ENCODE measurements around the gene TNS2.
"Not testable (repeated sequence)": the region's sequence is repeated elsewhere in the genome, so short reads cannot be mapped to it uniquely, and the experiment has no call there.

The TNS2 gene

DNA sequence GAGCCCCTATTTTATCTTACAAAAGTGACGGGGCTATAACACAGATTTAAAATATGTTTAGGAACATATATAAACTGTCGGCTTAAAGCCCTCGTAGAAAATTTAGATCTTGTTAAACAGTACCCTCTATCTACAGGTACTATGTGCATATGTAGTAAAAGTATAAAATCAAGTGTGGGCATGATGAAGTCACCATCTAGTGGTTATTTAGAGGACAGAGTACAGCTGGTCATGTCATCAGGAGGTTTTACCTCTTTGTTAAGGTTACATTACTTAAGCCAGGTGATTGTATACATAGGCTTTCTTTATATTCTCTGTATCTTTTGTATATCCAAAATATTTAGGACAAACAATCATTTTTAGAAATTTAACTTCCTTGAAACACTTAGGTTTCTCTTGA is 18.2 kb upstream of the TNS2 start:
- TF ChIP-seq, protein P1, sequence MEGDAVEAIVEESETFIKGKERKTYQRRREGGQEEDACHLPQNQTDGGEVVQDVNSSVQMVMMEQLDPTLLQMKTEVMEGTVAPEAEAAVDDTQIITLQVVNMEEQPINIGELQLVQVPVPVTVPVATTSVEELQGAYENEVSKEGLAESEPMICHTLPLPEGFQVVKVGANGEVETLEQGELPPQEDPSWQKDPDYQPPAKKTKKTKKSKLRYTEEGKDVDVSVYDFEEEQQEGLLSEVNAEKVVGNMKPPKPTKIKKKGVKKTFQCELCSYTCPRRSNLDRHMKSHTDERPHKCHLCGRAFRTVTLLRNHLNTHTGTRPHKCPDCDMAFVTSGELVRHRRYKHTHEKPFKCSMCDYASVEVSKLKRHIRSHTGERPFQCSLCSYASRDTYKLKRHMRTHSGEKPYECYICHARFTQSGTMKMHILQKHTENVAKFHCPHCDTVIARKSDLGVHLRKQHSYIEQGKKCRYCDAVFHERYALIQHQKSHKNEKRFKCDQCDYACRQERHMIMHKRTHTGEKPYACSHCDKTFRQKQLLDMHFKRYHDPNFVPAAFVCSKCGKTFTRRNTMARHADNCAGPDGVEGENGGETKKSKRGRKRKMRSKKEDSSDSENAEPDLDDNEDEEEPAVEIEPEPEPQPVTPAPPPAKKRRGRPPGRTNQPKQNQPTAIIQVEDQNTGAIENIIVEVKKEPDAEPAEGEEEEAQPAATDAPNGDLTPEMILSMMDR (IDR thresholded peaks at IDR 0.05; ENCODE audit: low read depth, low read length): no peak
- no peak for DNase-seq (ENCODE audit: extremely low read depth, low read depth)

DNA sequence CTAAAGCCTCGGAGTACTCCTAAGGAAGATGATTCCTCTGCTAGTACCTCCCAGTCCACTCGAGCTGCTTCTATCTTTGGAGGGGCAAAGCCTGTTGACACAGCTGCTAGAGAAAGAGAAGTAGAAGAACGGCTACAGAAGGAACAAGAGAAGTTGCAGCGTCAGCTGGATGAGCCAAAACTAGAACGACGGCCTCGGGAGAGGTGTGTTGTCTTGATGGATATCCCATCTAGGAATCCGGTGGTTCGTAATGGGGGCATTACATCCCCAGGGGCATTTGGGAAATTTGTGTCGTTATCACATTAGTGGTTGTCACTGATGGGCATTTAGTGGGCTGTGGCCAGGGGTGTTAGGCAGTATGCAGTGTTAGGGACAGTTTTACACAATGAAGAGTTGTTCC is 16.0 kb upstream of the TNS2 start:
- not testable (repeated sequence) for DNase-seq (ENCODE audit: extremely low read depth, low read depth)

DNA sequence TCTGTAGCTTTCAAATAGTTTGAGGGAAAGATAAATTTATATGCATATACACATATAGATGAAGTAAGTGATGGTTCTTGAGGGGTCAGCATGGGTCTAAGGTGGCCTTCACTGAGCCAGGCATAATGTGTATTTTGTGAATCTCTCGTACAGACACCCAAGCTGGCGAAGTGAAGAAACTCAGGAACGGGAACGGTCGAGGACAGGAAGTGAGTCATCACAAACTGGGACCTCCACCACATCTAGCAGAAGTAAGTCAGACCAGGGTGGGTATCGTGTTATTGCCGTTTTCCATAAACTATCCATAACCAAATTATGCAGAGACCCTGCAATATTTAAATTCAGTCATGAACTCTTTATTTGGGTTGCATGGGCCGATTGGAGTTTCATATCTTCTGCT is 15.4 kb upstream of the TNS2 start:
- no peak for DNase-seq (ENCODE audit: extremely low read depth, low read depth)
- TF ChIP-seq, protein P1 (IDR thresholded peaks at IDR 0.05; ENCODE audit: low read depth, low read length): no peak

DNA sequence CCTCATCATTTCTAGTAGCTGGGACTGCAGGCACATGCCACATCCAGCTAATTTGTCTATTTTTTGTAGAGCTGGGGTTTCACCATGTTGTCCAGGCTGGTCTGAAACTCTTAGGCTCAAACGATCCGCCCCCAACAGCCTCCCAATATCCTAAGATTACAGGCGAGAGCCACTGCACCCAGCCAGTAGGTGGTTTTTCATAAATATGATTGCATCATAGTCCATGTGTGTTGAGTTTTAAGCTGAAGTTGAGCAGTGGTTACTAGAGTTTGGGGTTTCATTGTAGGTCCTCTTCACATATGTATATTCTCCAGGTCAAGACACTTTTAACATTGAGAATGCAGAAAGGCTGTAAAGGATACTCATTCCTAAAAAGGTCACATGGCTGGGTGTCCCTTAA is 13.1 kb upstream of the TNS2 start:
- TF ChIP-seq, protein P1 (IDR thresholded peaks at IDR 0.05; ENCODE audit: low read depth, low read length): no peak
- no peak for DNase-seq (ENCODE audit: extremely low read depth, low read depth)

DNA sequence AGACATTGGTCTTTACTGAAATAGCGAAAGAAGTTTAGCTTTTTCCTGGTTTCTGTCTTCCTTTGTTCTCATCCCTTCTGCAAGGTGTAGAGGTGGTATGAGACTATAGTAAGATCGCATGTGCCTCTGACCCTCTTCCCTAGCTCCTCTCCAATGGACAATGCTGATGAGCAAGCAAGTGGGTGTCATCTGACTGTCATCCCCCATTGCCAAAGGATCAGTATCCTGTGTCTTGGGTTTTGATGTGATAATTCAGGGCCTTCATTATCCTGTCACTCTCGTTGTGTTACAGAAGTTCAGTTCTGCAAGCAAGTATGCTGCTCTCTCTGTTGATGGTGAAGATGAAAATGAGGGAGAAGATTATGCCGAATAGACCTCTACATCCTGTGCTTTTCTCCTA is 10.0 kb upstream of the TNS2 start:
- no peak for DNase-seq (ENCODE audit: extremely low read depth, low read depth)
- TF ChIP-seq, protein P1 (IDR thresholded peaks at IDR 0.05; ENCODE audit: low read depth, low read length): no peak

DNA sequence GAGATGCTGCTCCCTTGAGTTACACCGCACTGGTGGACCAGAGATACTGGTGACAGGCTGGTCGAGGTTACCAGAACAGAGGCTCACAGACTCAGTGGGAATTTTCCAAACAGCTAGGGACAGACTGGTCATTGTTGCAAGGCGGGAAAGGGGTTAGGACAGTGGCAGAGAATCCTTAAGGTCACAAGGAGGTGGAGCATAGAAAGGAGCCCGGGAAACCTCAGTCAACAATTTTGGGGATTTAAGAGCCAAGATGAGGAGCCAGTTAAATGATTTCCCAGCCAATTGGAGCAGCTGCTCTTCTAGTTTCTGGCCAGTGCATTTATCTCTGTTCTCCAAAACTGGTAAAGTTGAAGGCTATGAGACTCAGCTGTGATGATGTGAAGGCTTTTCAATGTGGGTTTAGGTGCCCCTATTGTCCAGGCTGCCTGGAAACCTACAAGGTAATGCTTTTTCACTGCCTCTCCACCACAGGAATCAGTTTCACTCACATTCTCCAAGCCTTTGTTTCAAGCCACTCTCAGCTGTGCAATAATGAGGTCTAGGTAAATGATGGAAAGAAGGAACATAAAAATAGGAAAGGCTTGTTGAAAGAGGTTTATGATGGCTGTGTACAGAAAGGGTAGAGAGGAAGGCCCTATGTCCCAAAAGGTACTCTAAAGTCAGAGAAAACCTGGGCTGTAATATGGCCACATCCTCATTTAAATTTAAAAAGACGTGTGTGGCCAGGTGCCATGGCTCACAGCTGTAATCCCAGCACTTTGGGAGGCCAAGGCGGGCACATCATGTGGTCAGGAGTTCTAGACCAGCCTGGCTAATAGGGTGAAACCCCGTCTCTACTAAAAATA is 7.0 kb upstream of the TNS2 start:
- DNase-seq (ENCODE audit: extremely low read depth, low read depth): no peak
- TF ChIP-seq, protein P1 (IDR thresholded peaks at IDR 0.05; ENCODE audit: low read depth, low read length): no peak

DNA sequence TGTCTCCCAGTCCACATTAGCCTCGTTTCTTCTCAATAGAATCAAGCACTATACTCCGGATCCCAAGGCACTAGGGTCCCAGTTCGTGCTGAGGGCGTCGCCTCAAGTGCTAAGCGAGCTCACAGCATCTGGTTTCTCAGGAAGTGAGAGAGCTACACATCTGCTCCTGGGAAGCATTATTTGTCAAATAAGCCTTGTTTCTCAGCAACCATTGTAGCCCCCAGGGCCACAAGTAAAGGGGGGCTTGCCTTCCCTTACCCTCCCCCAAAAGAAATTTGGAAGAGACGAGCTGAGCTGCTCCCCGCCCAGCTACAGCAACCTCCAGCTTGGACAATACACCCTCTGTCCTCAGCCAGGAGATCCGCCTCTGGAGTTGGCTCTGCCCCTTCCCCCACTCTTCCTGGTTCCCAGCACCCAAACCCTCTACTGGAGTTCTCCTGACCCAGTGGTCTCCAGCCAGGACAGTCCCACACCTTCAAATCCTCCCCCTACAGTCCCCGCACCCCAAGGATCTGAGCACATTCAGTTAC is 5.7 kb upstream of the TNS2 start:
- TF ChIP-seq, protein P1 (IDR thresholded peaks at IDR 0.05; ENCODE audit: low read depth, low read length): no peak
- no peak for DNase-seq (ENCODE audit: extremely low read depth, low read depth)
